ENCODE data around the gene UNC93B1. TPM values are rescaled to one million over a fixed set of nuclear protein-coding genes. Genes with fewer than 3 reads are reported as not detected.
A peak's percentile ranks its signal among the peaks of the same experiment; 100 is the strongest.
"Not testable (repeated sequence)": the region's sequence is repeated elsewhere in the genome, so short reads cannot be mapped to it uniquely, and the experiment has no call there.

Gene UNC93B1
- total RNA-seq, 5 donors from 2014 or later (not counting 1 experiment from before 2014, with no cell fraction given): 16.7 to 38.6 (median 27.8) TPM

- peak in 1 of 35 experiments; percentile 26 for DNase-seq
- Histone ChIP-seq H3K4me3 (ENCODE audit: control insufficient read depth in 1 of 2, extremely low read depth in 1 of 2, low read length in 1 of 2) (no peak overlapping the region), H3K36me3 (ENCODE audit: control insufficient read depth in 2 of 2, extremely low read depth in 1 of 2, insufficient read depth in 1 of 2, low read length in 1 of 2) (peaks cover 0 to 6% of the 10 kb centered on the region in 2 donors), H3K9me3 (no peaks in the 10 kb centered on the region), H3K27ac (ENCODE audit: low read length) (no peak overlapping the region), H3K4me1 (ENCODE audit: control insufficient read depth in 1 of 2, extremely low read depth in 1 of 2, insufficient read depth in 2 of 2, low read length in 2 of 2) (peaks cover 2 to 46% of the 10 kb centered on the region in 2 experiments), H3K27me3 (replicated peaks in 1 of 2; ENCODE audit: control insufficient read depth in 2 of 2, extremely low read depth in 1 of 2, insufficient read depth in 2 of 2, low read length in 1 of 2) (no peaks in the 10 kb centered on the region)
- ATAC-seq (replicated peaks in 1 of 4): peak in 2 of 4 experiments; percentile 34 to 39
- ChIA-PET CTCF (interaction anchor here in 1 of 2 donors (0.7 kb wide), 1 partner anchor 1889 kb away, joined by 3 read pairs; no protein-coding TSS in a partner anchor), POLR2A (interaction anchor here in 1 of 2 donors (0.5 to 0.6 kb wide), 2 partner anchors 276 to 1421 kb away, joined by 3 to 5 read pairs; no protein-coding TSS in a partner anchor)
- H3K4me1 Mint-ChIP-seq: peaks cover 18 to 40% (median 36%) of the 10 kb centered on the region in 3 donors
- no peaks in the 10 kb centered on the region for H3K27me3 Mint-ChIP-seq
- H3K9me3 Mint-ChIP-seq: no peaks in the 10 kb centered on the region
- 60% methylated on average over 3 of the region's 9 CpGs for WGBS (ENCODE audit: insufficient coverage)
- no peaks in the 10 kb centered on the region for H3K36me3 Mint-ChIP-seq
- peak overlapping the region in 1 of 3 donors; percentile 21 for H3K4me3 Mint-ChIP-seq
- H3K27ac Mint-ChIP-seq: peak overlapping the region; percentile 63 to 69
These were observed 5.5 kb downstream of the UNC93B1 start for GRCh38 chr11:67998150-67999045.

- ChIA-PET CTCF (no interaction called here), POLR2A (no interaction called here)
- no peaks in the 10 kb centered on the region for H3K36me3 Mint-ChIP-seq
- H3K4me1 Mint-ChIP-seq: peaks cover 18 to 34% (median 30%) of the 10 kb centered on the region in 3 donors
- Histone ChIP-seq H3K27me3 (replicated peaks in 1 of 2; ENCODE audit: control insufficient read depth in 2 of 2, extremely low read depth in 1 of 2, insufficient read depth in 2 of 2, low read length in 1 of 2) (no peaks in the 10 kb centered on the region), H3K36me3 (ENCODE audit: control insufficient read depth in 2 of 2, extremely low read depth in 1 of 2, insufficient read depth in 1 of 2, low read length in 1 of 2) (peaks cover 0 to 6% of the 10 kb centered on the region in 2 donors), H3K4me3 (ENCODE audit: control insufficient read depth in 1 of 2, extremely low read depth in 1 of 2, low read length in 1 of 2) (no peak overlapping the region), H3K27ac (ENCODE audit: low read length) (no peak overlapping the region), H3K9me3 (no peaks in the 10 kb centered on the region), H3K4me1 (ENCODE audit: control insufficient read depth in 1 of 2, extremely low read depth in 1 of 2, insufficient read depth in 2 of 2, low read length in 2 of 2) (peaks cover 2 to 38% of the 10 kb centered on the region in 2 experiments)
- H3K27ac Mint-ChIP-seq: no peak overlapping the region
- H3K4me3 Mint-ChIP-seq: no peak overlapping the region
- no peaks in the 10 kb centered on the region for H3K9me3 Mint-ChIP-seq
- DNase-seq (no peak), ATAC-seq (replicated peaks in 1 of 4) (no peak)
- 86% methylated on average over 28 of the region's 29 CpGs for WGBS (ENCODE audit: insufficient coverage)
- no peaks in the 10 kb centered on the region for H3K27me3 Mint-ChIP-seq
These were observed 6.4 kb downstream of the UNC93B1 start for GRCh38 chr11:67997475-67997921.

GRCh38 chr11:67996622-67997474 is 7.0 kb downstream of the UNC93B1 start:
- CTCF ChIA-PET: no interaction called here
- peaks cover 18 to 29% (median 27%) of the 10 kb centered on the region in 3 donors for H3K4me1 Mint-ChIP-seq
- no peak overlapping the region for H3K27ac ChIP-seq (ENCODE audit: low read length)
- ATAC-seq (replicated peaks in 1 of 4) (peak in 1 of 4 experiments; percentile 67), DNase-seq (peak in 9 of 35 experiments; percentile 12 to 48 (median 26))
- peaks cover 0 to under 1% of the 10 kb centered on the region in 2 donors for H3K27me3 Mint-ChIP-seq
- H3K36me3 Mint-ChIP-seq: no peaks in the 10 kb centered on the region
- WGBS (ENCODE audit: insufficient coverage): 89% methylated on average over 41 of the region's 41 CpGs
- peaks cover 2 to 37% of the 10 kb centered on the region in 2 experiments for H3K4me1 ChIP-seq (ENCODE audit: control insufficient read depth in 1 of 2, extremely low read depth in 1 of 2, insufficient read depth in 2 of 2, low read length in 2 of 2)
- H3K9me3 ChIP-seq: no peaks in the 10 kb centered on the region
- no peaks in the 10 kb centered on the region for H3K27me3 ChIP-seq (replicated peaks in 1 of 2; ENCODE audit: control insufficient read depth in 2 of 2, extremely low read depth in 1 of 2, insufficient read depth in 2 of 2, low read length in 1 of 2)
- POLR2A ChIA-PET: no interaction called here
- no peaks in the 10 kb centered on the region for H3K9me3 Mint-ChIP-seq
- H3K4me3 Mint-ChIP-seq: no peak overlapping the region
- peaks cover 0 to 6% of the 10 kb centered on the region in 2 donors for H3K36me3 ChIP-seq (ENCODE audit: control insufficient read depth in 2 of 2, extremely low read depth in 1 of 2, insufficient read depth in 1 of 2, low read length in 1 of 2)
- H3K27ac Mint-ChIP-seq: no peak overlapping the region
- no peak overlapping the region for H3K4me3 ChIP-seq (ENCODE audit: control insufficient read depth in 1 of 2, extremely low read depth in 1 of 2, low read length in 1 of 2)

- H3K27me3 ChIP-seq (replicated peaks in 1 of 2; ENCODE audit: control insufficient read depth in 2 of 2, extremely low read depth in 1 of 2, insufficient read depth in 2 of 2, low read length in 1 of 2): no peaks in the 10 kb centered on the region
- H3K9me3 ChIP-seq: no peaks in the 10 kb centered on the region
- Mint-ChIP-seq H3K4me3 (no peak overlapping the region), H3K27ac (no peak overlapping the region), H3K9me3 (no peaks in the 10 kb centered on the region), H3K4me1 (peaks cover 18 to 29% (median 28%) of the 10 kb centered on the region in 3 donors), H3K36me3 (no peaks in the 10 kb centered on the region), H3K27me3 (peaks cover 0 to 1% of the 10 kb centered on the region in 2 donors)
- ChIA-PET CTCF (no interaction called here), POLR2A (no interaction called here)
- H3K27ac ChIP-seq (ENCODE audit: low read length): no peak overlapping the region
- H3K36me3 ChIP-seq (ENCODE audit: control insufficient read depth in 2 of 2, extremely low read depth in 1 of 2, insufficient read depth in 1 of 2, low read length in 1 of 2): peaks cover 0 to 6% of the 10 kb centered on the region in 2 donors
- WGBS (ENCODE audit: insufficient coverage): no CpG with 5 or more reads among the region's 13 CpGs
- H3K4me1 ChIP-seq (ENCODE audit: control insufficient read depth in 1 of 2, extremely low read depth in 1 of 2, insufficient read depth in 2 of 2, low read length in 2 of 2): peaks cover 2 to 39% of the 10 kb centered on the region in 2 experiments
- no peak overlapping the region for H3K4me3 ChIP-seq (ENCODE audit: control insufficient read depth in 1 of 2, extremely low read depth in 1 of 2, low read length in 1 of 2)
- DNase-seq (no peak), ATAC-seq (replicated peaks in 1 of 4) (no peak)
These were observed 7.8 kb downstream of the UNC93B1 start for GRCh38 chr11:67996051-67996450.

GRCh38 chr11:67995579-67995978 is 8.3 kb downstream of the UNC93B1 start:
- CTCF ChIA-PET; H3K4me3 ChIP-seq (ENCODE audit: control insufficient read depth in 1 of 2, extremely low read depth in 1 of 2, low read length in 1 of 2); POLR2A ChIA-PET; H3K4me3 Mint-ChIP-seq; H3K27me3 ChIP-seq (replicated peaks in 1 of 2; ENCODE audit: control insufficient read depth in 2 of 2, extremely low read depth in 1 of 2, insufficient read depth in 2 of 2, low read length in 1 of 2); H3K9me3 ChIP-seq; ATAC-seq (replicated peaks in 1 of 4); H3K27ac ChIP-seq (ENCODE audit: low read length); DNase-seq; H3K36me3 ChIP-seq (ENCODE audit: control insufficient read depth in 2 of 2, extremely low read depth in 1 of 2, insufficient read depth in 1 of 2, low read length in 1 of 2); H3K36me3 Mint-ChIP-seq; H3K27ac Mint-ChIP-seq; H3K9me3 Mint-ChIP-seq; H3K27me3 Mint-ChIP-seq: not testable (repeated sequence)
- peaks cover 2 to 42% of the 10 kb centered on the region in 2 experiments for H3K4me1 ChIP-seq (ENCODE audit: control insufficient read depth in 1 of 2, extremely low read depth in 1 of 2, insufficient read depth in 2 of 2, low read length in 2 of 2)
- WGBS (ENCODE audit: insufficient coverage): 87% methylated on average over 6 of the region's 14 CpGs
- H3K4me1 Mint-ChIP-seq: peaks cover 18 to 29% (median 28%) of the 10 kb centered on the region in 3 donors

GRCh38 chr11:67995129-67995528 is 8.8 kb downstream of the UNC93B1 start:
- CTCF ChIA-PET; DNase-seq; H3K27me3 ChIP-seq (replicated peaks in 1 of 2; ENCODE audit: control insufficient read depth in 2 of 2, extremely low read depth in 1 of 2, insufficient read depth in 2 of 2, low read length in 1 of 2); H3K36me3 Mint-ChIP-seq; POLR2A ChIA-PET; H3K27ac Mint-ChIP-seq; H3K4me3 ChIP-seq (ENCODE audit: control insufficient read depth in 1 of 2, extremely low read depth in 1 of 2, low read length in 1 of 2); H3K9me3 Mint-ChIP-seq; H3K27ac ChIP-seq (ENCODE audit: low read length); H3K36me3 ChIP-seq (ENCODE audit: control insufficient read depth in 2 of 2, extremely low read depth in 1 of 2, insufficient read depth in 1 of 2, low read length in 1 of 2); H3K27me3 Mint-ChIP-seq; ATAC-seq (replicated peaks in 1 of 4); H3K4me3 Mint-ChIP-seq; H3K9me3 ChIP-seq: not testable (repeated sequence)
- peaks cover 2 to 42% of the 10 kb centered on the region in 2 experiments for H3K4me1 ChIP-seq (ENCODE audit: control insufficient read depth in 1 of 2, extremely low read depth in 1 of 2, insufficient read depth in 2 of 2, low read length in 2 of 2)
- H3K4me1 Mint-ChIP-seq: peaks cover 18 to 28% (median 27%) of the 10 kb centered on the region in 3 donors
- 100% methylated on average over 2 of the region's 3 CpGs for WGBS (ENCODE audit: insufficient coverage)
